ENCODE results near the gene HCN2. TPM values are rescaled to one million over a fixed set of nuclear protein-coding genes. Genes with fewer than 3 reads are reported as not detected.

The HCN2 gene
- total and polyA plus RNA-seq, 9 of the 15 experiments (the other 6 are each of a cell fraction or from before 2014, with no cell fraction given), result 0.29 to 4.2 (median 0.82) TPM; not detected in 2

GRCh38 chr19:556611-557382 is 32.9 kb upstream of the HCN2 start (continued):
- peak; percentile 44; the same call in 1 of the 2 replicates for TF ChIP-seq MGA (IDR thresholded peaks at IDR 0.05)
- peak; percentile 28 for TF ChIP-seq KLF16 (IDR thresholded peaks at IDR 0.05)
- no peak for TF ChIP-seq RBM25 (IDR thresholded peaks at IDR 0.05; ENCODE audit: low read depth, low read length, severe bottlenecking)
- peak; percentile 48; the same call in 1 of the 2 replicates for TF ChIP-seq CREB1 (IDR thresholded peaks at IDR 0.05)
- TF ChIP-seq CREB1 (CRISPR knock-in tag; IDR thresholded peaks at IDR 0.05), result no peak
- TF ChIP-seq HINFP (tag; conservative IDR thresholded peaks at IDR 0.05; ENCODE audit: low read depth), result no peak
- no peak for TF ChIP-seq ZNF785 (CRISPR knock-in tag; IDR thresholded peaks at IDR 0.05)
- TF ChIP-seq ZNF592 (IDR thresholded peaks at IDR 0.05), result peak; percentile 68; the same call in 1 of the 2 replicates
- TF ChIP-seq NELFE (IDR thresholded peaks at IDR 0.05; ENCODE audit: insufficient read depth, insufficient read length), result no peak
